Measurements from ENCODE around the gene ATP8A2.

Gene ATP8A2

DNA sequence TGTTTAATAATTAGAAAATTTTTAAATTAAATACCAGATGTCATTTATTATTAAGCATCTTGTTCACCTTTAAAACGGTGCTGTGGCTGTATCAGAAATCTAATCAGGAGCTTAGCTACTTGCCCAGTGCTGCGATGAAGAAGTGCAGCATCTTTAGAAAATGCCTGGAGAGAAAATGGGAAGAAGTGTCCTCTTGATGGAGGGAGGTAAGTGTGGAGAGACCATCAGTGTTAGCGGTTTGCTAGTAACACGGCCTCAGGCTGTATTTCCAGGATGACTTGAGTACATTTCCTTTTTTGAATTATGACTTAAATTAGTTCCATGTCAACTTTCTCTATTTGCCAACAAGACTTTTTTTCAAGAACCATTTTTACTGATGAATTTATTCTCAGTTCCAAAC is 605.9 kb downstream of the ATP8A2 start:
- Histone ChIP-seq H3K4me3 (no peak overlapping the region), H3K36me3 (no peaks in the 10 kb centered on the region), H3K9ac (no peak overlapping the region), H3K27me3 (no peaks in the 10 kb centered on the region), H3K4me2 (peak overlapping the region in 10 of 11 experiments; percentile 35 to 63 (median 49); a peak in 14 of 22 replicates), H3K9me3 (replicated peaks in 1 of 11) (peaks cover 0 to 5% (median 0%) of the 10 kb centered on the region in 11 experiments; a peak in 3 of 22 replicates), H4K20me1 (no peaks in the 10 kb centered on the region), H3K27ac (no peak overlapping the region), H3K4me1 (peaks cover 5 to 16% (median 8%) of the 10 kb centered on the region in 10 experiments; a peak in 17 of 20 replicates)
- TF ChIP-seq Cebpa-rat (IDR thresholded peaks at IDR 0.05) = no peak

DNA sequence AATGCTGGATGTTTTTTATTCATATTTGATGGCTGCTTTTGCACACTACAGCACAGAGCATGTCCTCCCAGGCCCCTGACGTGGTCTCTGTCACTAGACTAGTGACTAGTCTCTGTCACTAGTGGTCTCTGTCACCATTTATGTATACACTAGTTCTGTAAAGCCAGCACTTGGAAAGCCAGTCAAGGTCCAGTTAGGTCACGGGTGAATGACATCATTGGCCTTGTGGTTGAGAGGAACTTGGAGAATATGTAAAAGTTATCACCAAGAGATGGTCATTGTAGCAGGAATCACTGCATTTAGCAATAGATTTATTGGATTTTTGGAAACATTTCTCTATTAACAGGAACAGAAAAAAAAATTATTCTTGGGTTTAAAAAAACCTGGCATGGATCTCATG is 607.2 kb downstream of the ATP8A2 start:
- H3K36me3 ChIP-seq = no peaks in the 10 kb centered on the region
- no peak overlapping the region for H3K27ac ChIP-seq
- peaks cover 0 to 5% (median 0%) of the 10 kb centered on the region in 11 experiments; a peak in 3 of 22 replicates for H3K9me3 ChIP-seq (replicated peaks in 1 of 11)
- H3K4me2 ChIP-seq = no peak overlapping the region
- no peaks in the 10 kb centered on the region for H4K20me1 ChIP-seq
- TF ChIP-seq Cebpa-rat (IDR thresholded peaks at IDR 0.05) = no peak
- H3K4me1 ChIP-seq = peaks cover 5 to 11% (median 7%) of the 10 kb centered on the region in 10 experiments; a peak in 17 of 20 replicates
- H3K27me3 ChIP-seq = no peaks in the 10 kb centered on the region
- no peak overlapping the region for H3K9ac ChIP-seq
- H3K4me3 ChIP-seq = no peak overlapping the region

DNA sequence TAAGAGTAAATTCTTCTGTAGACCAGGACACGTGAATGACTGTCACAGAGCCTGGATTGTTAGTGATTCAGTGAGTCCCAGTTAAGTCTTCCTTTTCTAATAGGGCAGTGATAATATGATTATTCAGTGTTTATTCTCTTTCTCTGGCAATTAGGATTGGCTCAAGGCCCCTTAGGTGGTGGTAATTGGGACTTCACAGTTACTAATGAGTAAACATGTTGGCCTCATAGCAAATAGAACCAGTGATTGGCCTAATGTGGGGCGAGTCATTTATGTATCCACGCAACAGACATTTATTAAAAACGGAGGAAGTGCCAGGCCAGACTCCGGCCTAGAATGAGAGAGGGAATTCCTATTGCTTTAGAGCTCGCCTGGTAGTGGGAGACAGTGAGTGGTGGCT is 607.6 kb downstream of the ATP8A2 start:
- H3K9me3 ChIP-seq (replicated peaks in 1 of 11) = peaks cover 0 to 5% (median 0%) of the 10 kb centered on the region in 11 experiments; a peak in 3 of 22 replicates
- H3K4me1 ChIP-seq = peaks cover 5 to 9% (median 7%) of the 10 kb centered on the region in 10 experiments; a peak in 17 of 20 replicates
- no peaks in the 10 kb centered on the region for H4K20me1 ChIP-seq
- no peak overlapping the region for H3K9ac ChIP-seq
- TF ChIP-seq Cebpa-rat (IDR thresholded peaks at IDR 0.05) = no peak
- H3K27ac ChIP-seq = no peak overlapping the region
- no peaks in the 10 kb centered on the region for H3K36me3 ChIP-seq
- no peak overlapping the region for H3K4me2 ChIP-seq
- no peaks in the 10 kb centered on the region for H3K27me3 ChIP-seq
- H3K4me3 ChIP-seq = no peak overlapping the region

DNA sequence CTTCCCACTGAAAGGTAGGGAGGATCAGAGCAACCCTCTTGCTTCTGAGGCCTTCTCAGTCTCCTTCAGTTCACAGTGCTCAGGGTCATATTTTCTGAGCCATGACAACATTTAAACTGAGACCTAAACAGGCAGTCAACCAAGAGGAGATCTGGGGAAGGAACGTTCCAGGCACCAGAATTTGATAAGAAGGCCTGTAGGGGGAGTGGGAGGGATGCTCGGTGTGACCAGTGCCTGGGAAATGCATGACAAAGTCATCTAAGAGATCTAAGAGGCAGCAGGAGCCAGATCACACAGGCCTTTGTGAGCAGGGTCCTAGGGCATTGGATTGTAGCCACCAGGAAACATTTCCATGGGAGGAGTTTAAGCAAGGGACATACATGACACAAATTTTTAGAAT is 608.5 kb downstream of the ATP8A2 start:
- Histone ChIP-seq H4K20me1 (no peaks in the 10 kb centered on the region), H3K9ac (no peak overlapping the region), H3K27ac (no peak overlapping the region), H3K4me2 (no peak overlapping the region), H3K9me3 (replicated peaks in 1 of 11) (peaks cover 0 to 5% (median 0%) of the 10 kb centered on the region in 11 experiments; a peak in 3 of 22 replicates), H3K27me3 (no peaks in the 10 kb centered on the region), H3K36me3 (no peaks in the 10 kb centered on the region), H3K4me1 (peaks cover 5 to 9% (median 7%) of the 10 kb centered on the region in 10 experiments; a peak in 17 of 20 replicates), H3K4me3 (no peak overlapping the region)
- TF ChIP-seq Cebpa-rat (IDR thresholded peaks at IDR 0.05) = no peak

DNA sequence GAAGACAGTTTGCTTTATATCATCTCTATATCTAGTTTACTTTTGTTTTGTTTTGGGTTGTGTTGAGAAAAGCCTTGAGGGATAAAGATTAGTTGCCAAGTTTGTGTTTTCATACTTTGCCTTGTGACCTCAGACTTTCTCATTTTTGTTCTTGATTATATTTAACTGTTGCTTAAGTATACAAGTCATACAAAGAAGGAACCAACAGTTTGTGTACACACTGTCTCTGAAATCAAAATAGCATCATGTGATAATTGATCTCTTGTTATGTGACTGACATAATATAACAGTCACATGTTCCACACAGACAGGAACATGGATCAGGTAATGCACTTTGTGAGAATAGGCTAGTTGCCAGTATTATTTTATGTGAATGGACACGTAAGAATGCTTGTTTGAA is 609.3 kb downstream of the ATP8A2 start:
- Histone ChIP-seq H3K4me1 (peaks cover 5 to 9% (median 7%) of the 10 kb centered on the region in 10 experiments; a peak in 17 of 20 replicates), H4K20me1 (no peaks in the 10 kb centered on the region), H3K27ac (no peak overlapping the region), H3K9me3 (replicated peaks in 1 of 11) (peaks cover 0 to 8% (median 0%) of the 10 kb centered on the region in 11 experiments; a peak in 4 of 22 replicates), H3K4me3 (no peak overlapping the region), H3K9ac (no peak overlapping the region), H3K36me3 (no peaks in the 10 kb centered on the region), H3K4me2 (no peak overlapping the region), H3K27me3 (no peaks in the 10 kb centered on the region)
- TF ChIP-seq Cebpa-rat (IDR thresholded peaks at IDR 0.05) = no peak

DNA sequence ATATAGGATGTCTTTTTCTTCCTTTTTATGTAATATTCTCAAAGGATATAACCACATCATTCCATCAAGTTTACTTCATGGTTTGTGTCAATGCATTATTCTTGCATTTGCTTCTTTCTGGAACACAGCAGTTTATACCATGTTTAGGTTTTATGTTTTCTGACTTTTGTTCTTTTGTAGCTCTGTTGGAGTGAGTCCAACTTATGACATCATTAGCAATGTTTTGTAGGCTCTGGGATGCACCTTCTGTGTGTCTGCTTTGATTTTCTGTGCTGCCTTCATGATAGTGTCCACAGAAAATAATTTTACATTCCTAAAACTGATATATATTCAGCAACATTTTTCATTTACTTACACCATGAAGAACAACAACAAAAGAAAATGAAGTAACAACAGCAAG is 611.1 kb downstream of the ATP8A2 start:
- H3K4me2 ChIP-seq = no peak overlapping the region
- H3K27me3 ChIP-seq = no peaks in the 10 kb centered on the region
- H3K27ac ChIP-seq = no peak overlapping the region
- no peak for TF ChIP-seq Cebpa-rat (IDR thresholded peaks at IDR 0.05)
- no peaks in the 10 kb centered on the region for H3K4me1 ChIP-seq
- H4K20me1 ChIP-seq = no peaks in the 10 kb centered on the region
- peaks cover 0 to 8% (median 0%) of the 10 kb centered on the region in 11 experiments; a peak in 4 of 22 replicates for H3K9me3 ChIP-seq (replicated peaks in 1 of 11)
- H3K9ac ChIP-seq = no peak overlapping the region
- H3K4me3 ChIP-seq = no peak overlapping the region
- H3K36me3 ChIP-seq = no peaks in the 10 kb centered on the region

DNA sequence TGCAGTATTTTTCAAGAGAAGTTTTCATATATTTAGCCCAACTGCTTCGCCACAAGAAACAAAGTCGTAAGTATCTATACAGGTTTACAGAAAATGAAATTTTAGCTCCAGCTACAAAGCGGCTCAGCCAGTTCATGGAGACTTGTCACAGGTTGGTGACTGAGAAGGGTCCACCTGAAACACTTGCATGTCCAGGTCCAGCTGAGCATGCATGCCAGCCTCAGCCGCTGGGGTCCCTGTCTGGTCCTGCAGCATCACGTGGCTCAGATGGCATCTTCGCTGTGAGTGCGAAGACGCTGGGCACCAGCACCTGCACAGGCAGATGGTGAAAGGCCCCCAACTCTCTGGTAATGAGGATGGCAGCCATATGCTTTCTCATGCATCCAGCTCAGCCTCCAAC is 616.2 kb downstream of the ATP8A2 start:
- H3K4me2 ChIP-seq = no peak overlapping the region
- H3K36me3 ChIP-seq = no peaks in the 10 kb centered on the region

DNA sequence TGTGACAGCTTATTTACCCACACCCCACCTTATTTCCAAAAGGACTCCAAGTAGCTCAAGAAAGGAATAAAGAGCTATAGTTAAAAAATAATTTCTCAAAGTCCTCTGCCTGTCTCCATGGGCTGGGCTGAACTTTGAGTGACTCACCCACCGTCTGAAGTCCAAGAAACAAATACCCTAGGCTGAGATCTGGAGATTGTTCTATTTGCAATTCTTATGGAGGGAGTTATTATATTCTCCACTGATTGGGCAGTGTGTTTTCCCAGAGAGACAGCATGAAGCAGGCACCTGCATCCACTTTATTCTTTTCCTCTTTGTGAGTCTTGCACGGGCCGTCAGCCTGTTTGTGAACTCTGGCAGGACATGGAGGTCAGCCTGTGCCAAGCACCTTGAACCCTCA is 616.9 kb downstream of the ATP8A2 start:
- no peak overlapping the region for H3K4me3 ChIP-seq
- no peaks in the 10 kb centered on the region for H4K20me1 ChIP-seq
- no peak overlapping the region for H3K9ac ChIP-seq
- H3K4me2 ChIP-seq = no peak overlapping the region
- peaks cover 0 to 9% (median 1%) of the 10 kb centered on the region in 11 experiments; a peak in 10 of 22 replicates for H3K9me3 ChIP-seq (replicated peaks in 1 of 11)
- H3K4me1 ChIP-seq = no peaks in the 10 kb centered on the region
- H3K27me3 ChIP-seq = no peaks in the 10 kb centered on the region
- TF ChIP-seq Cebpa-rat (IDR thresholded peaks at IDR 0.05) = no peak
- H3K27ac ChIP-seq = no peak overlapping the region
- no peaks in the 10 kb centered on the region for H3K36me3 ChIP-seq

More for the DNA sequence above, 616.2 kb downstream of the ATP8A2 start:
- no peak overlapping the region for H3K27ac ChIP-seq
- no peak overlapping the region for H3K4me3 ChIP-seq
- no peaks in the 10 kb centered on the region for H3K4me1 ChIP-seq
- H3K9ac ChIP-seq = no peak overlapping the region
- no peaks in the 10 kb centered on the region for H4K20me1 ChIP-seq
- H3K27me3 ChIP-seq = no peaks in the 10 kb centered on the region
- TF ChIP-seq Cebpa-rat (IDR thresholded peaks at IDR 0.05) = no peak
- peaks cover 0 to 6% (median 0%) of the 10 kb centered on the region in 11 experiments; a peak in 3 of 22 replicates for H3K9me3 ChIP-seq (replicated peaks in 1 of 11)

DNA sequence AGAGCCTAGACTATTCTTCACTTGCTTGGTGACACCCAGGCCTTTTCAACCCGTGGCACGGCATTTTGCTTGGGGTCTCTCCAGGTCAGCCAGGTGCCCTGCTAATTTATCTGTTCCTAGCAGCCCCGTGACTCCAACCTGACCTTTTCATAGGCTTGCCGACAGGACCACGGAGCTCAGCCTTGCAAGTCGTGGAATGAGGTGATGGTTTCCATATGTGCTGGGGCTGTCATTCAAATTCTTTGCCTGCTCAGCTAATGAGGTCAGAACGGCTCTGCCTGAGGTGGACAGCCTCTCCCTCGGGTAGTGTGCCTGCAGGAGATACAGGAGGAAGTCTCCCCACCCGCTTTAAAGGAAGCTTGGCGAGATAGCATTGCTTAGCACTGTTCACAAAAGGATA is 619.0 kb downstream of the ATP8A2 start:
- no peak overlapping the region for H3K9ac ChIP-seq
- no peak overlapping the region for H3K4me3 ChIP-seq
- H3K27ac ChIP-seq = no peak overlapping the region
- H3K36me3 ChIP-seq = no peaks in the 10 kb centered on the region
- peaks cover 12 to 25% (median 21%) of the 10 kb centered on the region in 11 experiments; a peak in 20 of 22 replicates for H3K9me3 ChIP-seq (replicated peaks in 1 of 11)
- no peaks in the 10 kb centered on the region for H4K20me1 ChIP-seq
- no peak overlapping the region for H3K4me2 ChIP-seq
- TF ChIP-seq Cebpa-rat (IDR thresholded peaks at IDR 0.05) = no peak
- no peaks in the 10 kb centered on the region for H3K4me1 ChIP-seq
- H3K27me3 ChIP-seq = no peaks in the 10 kb centered on the region

DNA sequence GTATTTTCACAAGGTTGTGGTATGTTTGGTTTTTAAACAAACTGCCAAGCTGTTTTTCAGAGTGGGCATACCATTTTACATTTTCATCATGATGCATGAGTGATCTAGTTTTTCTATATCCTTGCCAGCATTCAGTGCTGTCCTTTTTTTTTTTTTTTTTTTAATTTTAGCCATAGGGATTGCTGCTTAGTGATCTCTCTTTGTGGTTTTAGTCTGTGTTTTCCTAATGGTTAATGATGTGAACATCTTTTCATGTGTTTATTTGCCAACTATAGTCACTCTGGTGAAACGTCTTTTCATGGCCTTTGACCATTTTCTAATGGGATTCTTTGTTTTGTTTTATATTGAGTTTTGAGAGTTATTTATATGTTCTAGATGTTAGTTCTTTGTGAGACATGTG is 620.3 kb downstream of the ATP8A2 start:
- Histone ChIP-seq H3K27ac (no peak overlapping the region), H3K36me3 (no peaks in the 10 kb centered on the region), H3K27me3 (no peaks in the 10 kb centered on the region), H3K9ac (no peak overlapping the region), H3K4me1 (no peaks in the 10 kb centered on the region), H3K4me2 (no peak overlapping the region), H3K9me3 (replicated peaks in 1 of 11) (peaks cover 25 to 36% (median 34%) of the 10 kb centered on the region in 11 experiments), H3K4me3 (no peak overlapping the region), H4K20me1 (no peaks in the 10 kb centered on the region)
- TF ChIP-seq Cebpa-rat (IDR thresholded peaks at IDR 0.05) = no peak
